H1 (cell line): ENCODE data around the gene GPRIN3. TPM values are rescaled to one million over a fixed set of nuclear protein-coding genes. Genes with fewer than 3 reads are reported as not detected.

Source experiments
- CTCF ChIA-PET: fragments of 300-600 bp; sonication (Branson Sonifier 250); formaldehyde crosslinking; loops from one replicate; lab custom pipeline; 2021; ENCODE audit not compliant: partially characterized antibody; lab: Charles Lee
- POLR2A ChIA-PET: fragments of 300-600 bp; sonication (Branson Sonifier 250); formaldehyde crosslinking; loops from one replicate; lab custom pipeline; 2021; ENCODE audit warnings: inconsistent platforms; ENCODE audit not compliant: partially characterized antibody; lab: Charles Lee
- DNase-seq, 2 experiments: peaks; one replicate each; pipeline versions ENCODE4 v3.0.0 to v3.0.0-alpha.2; 2010 to 2022; ENCODE audit warnings: low spot score in 2 of 2, low read depth in 1 of 2, mixed read lengths in 1 of 2
- FAIRE-seq: peaks from 2 replicates; lab custom pipeline; 2011; peaks lifted over from hg19 to GRCh38; lab: Jason Lieb, UNC
- H2AFZ ChIP-seq: 2 replicates; pipeline ENCODE4 v1.8.1; 2012; ENCODE audit warnings: low read length, inconsistent platforms
- H2AK5ac ChIP-seq: 2 replicates; pipeline ENCODE4 v1.6.1; 2013; ENCODE audit warnings: low read depth, low read length
- H2BK120ac ChIP-seq: replicated peaks from 2 replicates; pipeline ENCODE3; 2013; ENCODE audit warnings: low read depth, low read length, inconsistent platforms
- H2BK12ac ChIP-seq: 2 replicates; pipeline ENCODE4 v1.6.1; 2013; ENCODE audit warnings: low read depth, low read length
- H2BK15ac ChIP-seq: 2 replicates; pipeline ENCODE4 v1.6.1; 2013; ENCODE audit warnings: low read length
- H2BK20ac ChIP-seq: 2 replicates; pipeline ENCODE4 v1.6.1; 2013; ENCODE audit warnings: low read length
- H2BK5ac ChIP-seq: 2 replicates; pipeline ENCODE4 v1.6.1; 2013; ENCODE audit warnings: low read depth, low read length
- H3K14ac ChIP-seq: 2 replicates; pipeline ENCODE4 v1.6.1; 2013; ENCODE audit warnings: inconsistent platforms; ENCODE audit not compliant: insufficient read length
- H3K18ac ChIP-seq: 2 replicates; pipeline ENCODE4 v1.6.1; 2013; ENCODE audit warnings: low read length; ENCODE audit errors: extremely low read depth
- H3K23ac ChIP-seq: 2 replicates; pipeline ENCODE4 v1.6.1; 2013; ENCODE audit warnings: inconsistent platforms; ENCODE audit not compliant: insufficient read length
- H3K23me2 ChIP-seq: 2 replicates; pipeline ENCODE4 v1.6.1; 2013; ENCODE audit warnings: low read depth, low read length
- H3K27ac ChIP-seq: 2 replicates; pipeline ENCODE4 v1.6.1; 2011; ENCODE audit warnings: low read depth, low read length, inconsistent platforms
- H3K27me3 ChIP-seq, 4 experiments: replicated peaks in 1 of 4; 1 replicate in 1 of 4; 2 replicates in 3 of 4; pipeline versions ENCODE4 v1.6.1 to v1.8.1; 2011 to 2013; ENCODE audit warnings: low read length in 3 of 4, mild to moderate bottlenecking in 3 of 4, inconsistent platforms in 2 of 4, mixed read lengths in 2 of 4, moderate library complexity in 1 of 4; ENCODE audit not compliant: control insufficient read depth in 3 of 4, insufficient read depth in 3 of 4; ENCODE audit errors: extremely low read depth in 1 of 4
- H3K36me3 ChIP-seq, 4 experiments: 2 replicates each; pipeline versions ENCODE4 v1.6.1 to v1.8.1; 2011 to 2013; ENCODE audit warnings: mild to moderate bottlenecking in 4 of 4, low read length in 3 of 4, moderate library complexity in 2 of 4, control low read depth in 1 of 4, inconsistent platforms in 1 of 4; ENCODE audit not compliant: insufficient read depth in 4 of 4, control insufficient read depth in 2 of 4
- H3K4ac ChIP-seq: replicated peaks from 2 replicates; pipeline ENCODE3; 2013; ENCODE audit warnings: low read length, low read depth, mixed read lengths, inconsistent platforms; ENCODE audit not compliant: insufficient read length
- H3K4me1 ChIP-seq, 4 experiments: replicated peaks in 1 of 4; 1 replicate in 1 of 4; 2 replicates in 3 of 4; pipeline versions ENCODE4 v1.6.1 to v1.8.1; 2011 to 2013; ENCODE audit warnings: low read length in 3 of 4, inconsistent platforms in 2 of 4, mixed read lengths in 1 of 4; ENCODE audit not compliant: insufficient read depth in 4 of 4, control insufficient read depth in 3 of 4
- H3K4me2 ChIP-seq, 2 experiments: 2 replicates each; pipeline versions ENCODE4 v1.6.1 to v1.8.1; 2011 to 2013; ENCODE audit warnings: low read depth in 2 of 2, low read length in 2 of 2, control low read depth in 1 of 2, inconsistent platforms in 1 of 2, mild to moderate bottlenecking in 1 of 2; ENCODE audit not compliant: insufficient read depth in 1 of 2
- H3K4me3 ChIP-seq, 4 experiments: fragments of 200-600, 300-600 bp in 1 of 4; sonication (generic), shearing (Covaris generic), sonication (Bioruptor Twin) in 1 of 4; 2 replicates each; pipeline versions ENCODE4 v1.5.1 to v1.8.1; 2011 to 2016; ENCODE audit warnings: low read length in 4 of 4, low read depth in 3 of 4, control low read depth in 2 of 4, inconsistent platforms in 2 of 4, mild to moderate bottlenecking in 2 of 4, mixed read lengths in 1 of 4, moderate library complexity in 1 of 4; ENCODE audit not compliant: insufficient read depth in 2 of 4; ENCODE audit errors: extremely low read depth in 1 of 4
- H3K56ac ChIP-seq: replicated peaks from 2 replicates; pipeline ENCODE3; 2013; ENCODE audit warnings: low read depth, mild to moderate bottlenecking, mixed read lengths, low read length, inconsistent platforms; ENCODE audit not compliant: insufficient read length
- H3K79me1 ChIP-seq: 2 replicates; pipeline ENCODE4 v1.6.1; 2013; ENCODE audit warnings: low read depth, low read length, control low read depth
- H3K79me2 ChIP-seq, 2 experiments: 2 replicates each; pipeline versions ENCODE4 v1.6.1 to v1.8.1; 2012 to 2013; ENCODE audit warnings: low read length in 2 of 2, mild to moderate bottlenecking in 2 of 2, inconsistent platforms in 1 of 2; ENCODE audit not compliant: insufficient read depth in 2 of 2, control insufficient read depth in 1 of 2
- H3K9ac ChIP-seq, 4 experiments: replicated peaks in 1 of 4; 1 replicate in 1 of 4; 2 replicates in 3 of 4; pipeline versions ENCODE4 v1.6.1 to v1.8.1; 2011 to 2013; ENCODE audit warnings: low read depth in 3 of 4, low read length in 3 of 4, control low read depth in 2 of 4, mild to moderate bottlenecking in 2 of 4, moderate library complexity in 2 of 4, inconsistent platforms in 1 of 4; ENCODE audit errors: extremely low read depth in 1 of 4
- H3K9me3 ChIP-seq, 2 experiments: 2 replicates each; pipeline versions ENCODE4 v1.6.1 to v1.8.1; 2012 to 2013; ENCODE audit warnings: mild to moderate bottlenecking in 2 of 2, moderate library complexity in 2 of 2, control low read depth in 1 of 2, inconsistent platforms in 1 of 2, low read depth in 1 of 2, low read length in 1 of 2, mixed read lengths in 1 of 2; ENCODE audit not compliant: insufficient read depth in 2 of 2
- H4K20me1 ChIP-seq, 2 experiments: replicated peaks in 1 of 2; 2 replicates each; pipeline versions ENCODE3 to v1.8.1; 2011 to 2013; ENCODE audit warnings: inconsistent platforms in 2 of 2, low read length in 2 of 2, mild to moderate bottlenecking in 1 of 2; ENCODE audit not compliant: insufficient read depth in 2 of 2, control insufficient read depth in 1 of 2
- H4K5ac ChIP-seq: 2 replicates; pipeline ENCODE4 v1.6.1; 2013; ENCODE audit warnings: low read length, low read depth, mixed read lengths, inconsistent platforms; ENCODE audit not compliant: insufficient read length
- H4K8ac ChIP-seq: 2 replicates; pipeline ENCODE4 v1.8.0; 2013; ENCODE audit warnings: mild to moderate bottlenecking, moderate library complexity, low read length, inconsistent platforms; ENCODE audit not compliant: insufficient read depth; ENCODE audit errors: extremely low read depth
- H4K91ac ChIP-seq: replicated peaks from 2 replicates; pipeline ENCODE3; 2013; ENCODE audit warnings: low read length, mixed read lengths, inconsistent platforms; ENCODE audit not compliant: insufficient read length
- BCL11A ChIP-seq, 2 experiments: IDR thresholded peaks; one replicate each; pipeline ENCODE4 v1.6.1; 2011; ENCODE audit warnings: low read depth in 2 of 2, low read length in 2 of 2, mild to moderate bottlenecking in 2 of 2
- CREB1 ChIP-seq: IDR thresholded peaks from 2 replicates; pipeline ENCODE4 v1.6.1; 2012; ENCODE audit warnings: inconsistent platforms
- EP300 ChIP-seq, 2 experiments: IDR thresholded peaks; 1 replicate in 1 of 2; 2 replicates in 1 of 2; pipeline ENCODE4 v1.6.1; 2011 to 2012; ENCODE audit warnings: low read depth in 2 of 2, low read length in 2 of 2, mild to moderate bottlenecking in 2 of 2, borderline replicate concordance in 1 of 2, inconsistent platforms in 1 of 2, moderate library complexity in 1 of 2
- JUN ChIP-seq: IDR thresholded peaks from 2 replicates; pipeline ENCODE4 v1.6.1; 2011; ENCODE audit warnings: low read depth, mild to moderate bottlenecking, improper control_type of control experiment, low read length
- MAFK ChIP-seq: IDR thresholded peaks from 2 replicates; pipeline ENCODE4 v1.6.1; 2012; ENCODE audit warnings: low read depth, mild to moderate bottlenecking, improper control_type of control experiment, low read length
- POLR2A ChIP-seq, 2 experiments: IDR thresholded peaks; 1 replicate in 1 of 2; 2 replicates in 1 of 2; pipeline ENCODE4 v1.6.1; 2011; ENCODE audit warnings: low read depth in 2 of 2, low read length in 2 of 2, mild to moderate bottlenecking in 2 of 2; ENCODE audit errors: control extremely low read depth in 1 of 2
- SIN3A ChIP-seq, 2 experiments: IDR thresholded peaks in 1 of 2; conservative IDR thresholded peaks in 1 of 2; 2 replicates each; pipeline ENCODE4 v1.6.1; 2011 to 2012; ENCODE audit warnings: low read length in 2 of 2, improper control_type of control experiment in 1 of 2, low read depth in 1 of 2, mild to moderate bottlenecking in 1 of 2
- SIRT6 ChIP-seq: IDR thresholded peaks from one replicate; pipeline ENCODE4 v1.7.1; 2012; ENCODE audit warnings: low read length, inconsistent platforms
- SP1 ChIP-seq: IDR thresholded peaks from 2 replicates; pipeline ENCODE4 v1.6.1; 2011; ENCODE audit warnings: low read depth, low read length
- SP4 ChIP-seq: IDR thresholded peaks from 2 replicates; pipeline ENCODE4 v1.6.1; 2012; ENCODE audit warnings: low read length, inconsistent platforms
- TBP ChIP-seq: IDR thresholded peaks from 2 replicates; pipeline ENCODE4 v1.6.1; 2011; ENCODE audit warnings: low read depth, low read length, improper control_type of control experiment
- YY1 ChIP-seq: IDR thresholded peaks from 2 replicates; pipeline ENCODE4 v1.6.1; 2011; ENCODE audit warnings: low read depth, mild to moderate bottlenecking, low read length
- WGBS, 2 experiments: shearing (Covaris generic) in 1 of 2; methylation state at CpG; one replicate each; pipeline versions ENCODE4 v1.1.6 to v1.1.7; 2013 to 2015; ENCODE audit warnings: low lambda C conversion rate in 2 of 2, mixed read lengths in 2 of 2, inconsistent platforms in 1 of 2, low coverage in 1 of 2, missing lambda C conversion rate in 1 of 2; ENCODE audit not compliant: insufficient replicate concordance in 2 of 2, insufficient coverage in 1 of 2, insufficient read length in 1 of 2; ENCODE audit errors: extremely low coverage in 1 of 2, missing lambda C conversion rate in 1 of 2; 5-methylcytosine and 5-hydroxymethylcytosine counted together
- polyA plus RNA-seq, 7 experiments: library from polyadenylated mRNA; depleted of rRNA in 3 of 7; stranded (reverse) in 5 of 7; unstranded in 2 of 7; fragments of >200 nt in 5 of 7; fragments of 200-250 nt in 2 of 7; gene quantifications; 1 replicate in 5 of 7; 2 replicates in 1 of 7; 4 replicates in 1 of 7; pipeline versions ENCODE4 v1.2.1 to v1.2.3, GENCODE V29; 2011 to 2013; ENCODE audit warnings: missing spikeins in 2 of 7, mixed read lengths in 2 of 7
- total RNA-seq: library from RNA; stranded (reverse); fragmentation: NEBNext Ultra II Directional; extraction: Animal tissue kit (Norgen Biotek cat#: 25700); gene quantifications from 2 replicates; pipeline ENCODE4 v1.2.1, GENCODE V29; 2021
- TF ChIP-seq, protein P1 (sequence below): IDR thresholded peaks from 2 replicates; pipeline ENCODE4 v1.6.1; 2011; ENCODE audit warnings: low read depth, mild to moderate bottlenecking, low read length; ENCODE audit not compliant: insufficient read depth

Gene GPRIN3
- total and polyA plus RNA-seq, 2 of the 8 experiments (the other 6 are each of a cell fraction or from before 2014, with no cell fraction given), result 0.17 to 1.4 TPM

DNA sequence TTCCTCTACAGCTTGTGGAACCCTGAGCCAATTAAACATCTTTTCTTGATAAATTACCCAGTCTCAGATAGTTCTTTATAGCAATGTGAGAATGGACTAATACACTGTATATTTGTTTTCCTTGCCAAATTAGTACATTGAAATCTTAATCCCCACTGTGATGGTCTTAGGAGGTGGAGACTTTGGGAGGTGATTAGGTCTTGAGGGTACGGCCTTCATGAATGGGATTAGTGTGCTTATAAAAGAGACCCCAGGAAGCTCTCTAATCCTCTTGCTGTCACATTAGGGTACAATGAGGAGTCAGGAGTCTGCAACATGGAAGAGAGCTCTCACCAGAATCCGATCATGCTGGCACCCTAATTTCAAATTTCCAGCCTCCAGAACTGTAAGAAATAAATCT is 109.7 kb downstream of the GPRIN3 start:
- Histone ChIP-seq H3K9me3 (no peaks in the 10 kb centered on the region), H3K9ac (no peak overlapping the region), H3K14ac (no peak overlapping the region), H3K4me3 (no peak overlapping the region), H3K4me1 (peaks cover 0 to 3% (median 2%) of the 10 kb centered on the region in 4 experiments; a peak in 3 of 7 replicates), H3K27ac (no peak overlapping the region), H3K4me2 (no peak overlapping the region), H3K23ac (no peak overlapping the region), H3K18ac (no peak overlapping the region), H2AK5ac (no peak overlapping the region), H3K27me3 (no peaks in the 10 kb centered on the region), H4K20me1 (no peaks in the 10 kb centered on the region), H3K4ac (no peak overlapping the region), H2BK20ac (no peak overlapping the region), H4K8ac (no peak overlapping the region), H2AFZ (no peak overlapping the region), H2BK12ac (peak overlapping the region; percentile 81; the same call in 1 of the 2 replicates), H3K79me2 (no peaks in the 10 kb centered on the region), H4K5ac (no peak overlapping the region), H3K79me1 (no peaks in the 10 kb centered on the region), H3K56ac (no peak overlapping the region), H2BK120ac (no peak overlapping the region), H2BK15ac (no peak overlapping the region), H2BK5ac (no peak overlapping the region), H3K23me2 (no peaks in the 10 kb centered on the region), H3K36me3 (no peaks in the 10 kb centered on the region), H4K91ac (no peak overlapping the region)
- WGBS, 2 experiments, result 91% methylated on average over 2 of the region's 2 CpGs; no CpG with 5 or more reads in 1 of the 2 experiments
- DNase-seq (no peak), FAIRE-seq (no peak)
- ChIA-PET CTCF (no interaction called here), POLR2A (no interaction called here)
- TF ChIP-seq SP4, result no peak
- TF ChIP-seq TBP, result no peak
- TF ChIP-seq SIRT6, result no peak
- TF ChIP-seq CREB1, result no peak
- no peak for TF ChIP-seq JUN
- TF ChIP-seq, protein P1, sequence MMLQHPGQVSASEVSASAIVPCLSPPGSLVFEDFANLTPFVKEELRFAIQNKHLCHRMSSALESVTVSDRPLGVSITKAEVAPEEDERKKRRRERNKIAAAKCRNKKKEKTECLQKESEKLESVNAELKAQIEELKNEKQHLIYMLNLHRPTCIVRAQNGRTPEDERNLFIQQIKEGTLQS, result no peak
- no peak for TF ChIP-seq BCL11A (IDR thresholded peaks at IDR 0.05; ENCODE audit: low read depth in 2 of 2, low read length in 2 of 2)
- no peak for TF ChIP-seq MAFK
- no peak for TF ChIP-seq POLR2A (IDR thresholded peaks at IDR 0.05; ENCODE audit: control extremely low read depth in 1 of 2, low read depth in 2 of 2, low read length in 2 of 2)
- no peak for TF ChIP-seq EP300 (IDR thresholded peaks at IDR 0.05; ENCODE audit: borderline replicate concordance in 1 of 2, low read depth in 2 of 2, low read length in 2 of 2)
- no peak for TF ChIP-seq SIN3A (conservative IDR thresholded peaks at IDR 0.05 in 1 of 2, IDR thresholded peaks at IDR 0.05 in 1 of 2; ENCODE audit: low read depth in 1 of 2, low read length in 2 of 2)
- no peak for TF ChIP-seq SP1
- TF ChIP-seq YY1, result no peak
